ENCODE data around the gene IDS. TPM values are rescaled to one million over a fixed set of nuclear protein-coding genes. Genes with fewer than 3 reads are reported as not detected.

Gene IDS, protein sequence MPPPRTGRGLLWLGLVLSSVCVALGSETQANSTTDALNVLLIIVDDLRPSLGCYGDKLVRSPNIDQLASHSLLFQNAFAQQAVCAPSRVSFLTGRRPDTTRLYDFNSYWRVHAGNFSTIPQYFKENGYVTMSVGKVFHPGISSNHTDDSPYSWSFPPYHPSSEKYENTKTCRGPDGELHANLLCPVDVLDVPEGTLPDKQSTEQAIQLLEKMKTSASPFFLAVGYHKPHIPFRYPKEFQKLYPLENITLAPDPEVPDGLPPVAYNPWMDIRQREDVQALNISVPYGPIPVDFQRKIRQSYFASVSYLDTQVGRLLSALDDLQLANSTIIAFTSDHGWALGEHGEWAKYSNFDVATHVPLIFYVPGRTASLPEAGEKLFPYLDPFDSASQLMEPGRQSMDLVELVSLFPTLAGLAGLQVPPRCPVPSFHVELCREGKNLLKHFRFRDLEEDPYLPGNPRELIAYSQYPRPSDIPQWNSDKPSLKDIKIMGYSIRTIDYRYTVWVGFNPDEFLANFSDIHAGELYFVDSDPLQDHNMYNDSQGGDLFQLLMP
- total RNA-seq (2021; fragmentation: NEBNext Ultra II Directional; extraction: Animal tissue kit (Norgen Biotek cat#: 25700)) (18.0 and 19.9 TPM in 2 replicates), polyA plus RNA-seq (2011; rRNA removed) (17.9 and 20.7 TPM in 2 replicates), polyA minus RNA-seq (2011; rRNA and poly(A)+ RNA removed) (31.2 and 54.4 TPM in 2 replicates)
- polyA plus RNA-seq (2011; cell fraction: cytosol; rRNA removed): 13.1 TPM
- polyA plus RNA-seq (2011; cell fraction: nucleus; rRNA removed): 61.6 TPM
- polyA plus RNA-seq (2012, experiment 1 of 2): 13.3 to 19.4 TPM (median 15.5 TPM) in 4 replicates
- 8.5 TPM for polyA plus RNA-seq (2012, experiment 2 of 2)
- 23.0 TPM for polyA plus RNA-seq (2013, experiment 1 of 2)
- polyA plus RNA-seq (2013, experiment 2 of 2): 19.6 TPM
- polyA minus RNA-seq (2011; cell fraction: cytosol; rRNA and poly(A)+ RNA removed): 16.1 TPM
- polyA minus RNA-seq (2011; cell fraction: nucleus; rRNA and poly(A)+ RNA removed): 42.4 TPM
- long read RNA-seq, experiment 1, full-length matches to known transcripts: 1 of 10 reads
- long read RNA-seq, experiment 1, partial matches to known transcripts: 2 of 10 reads
- long read RNA-seq, experiment 1, other reads (novel, unspliced or antisense): 7 of 10 reads
- long read RNA-seq, experiment 2, partial matches to known transcripts: 0 of 1 reads
- long read RNA-seq, experiment 2, other reads (novel, unspliced or antisense): 0 of 1 reads

- Histone ChIP-seq H4K91ac (replicated peaks; ENCODE audit: insufficient read length, low read length) (no peak within 1 kb of the TSS), H3K4me1 (replicated peaks in 1 of 4; ENCODE audit: control insufficient read depth in 3 of 4, insufficient read depth in 4 of 4, low read length in 3 of 4) (peaks cover 0 to 3% (median 0%) of the 10 kb centered on the region in 4 experiments; a peak in 1 of 7 replicates), H2AFZ (ENCODE audit: low read length) (peak within 1 kb of the TSS; percentile 81), H3K79me2 (ENCODE audit: control insufficient read depth in 1 of 2, insufficient read depth in 2 of 2, low read length in 2 of 2) (no peaks in the 10 kb centered on the region), H4K8ac (ENCODE audit: extremely low read depth, insufficient read depth, low read length) (peak within 1 kb of the TSS; percentile 74; the same call in 1 of the 2 replicates), H3K4ac (replicated peaks; ENCODE audit: insufficient read length, low read depth, low read length) (no peak within 1 kb of the TSS), H2BK5ac (ENCODE audit: low read depth, low read length) (no peak within 1 kb of the TSS), H3K4me3 (ENCODE audit: extremely low read depth in 1 of 4, insufficient read depth in 2 of 4, low read depth in 3 of 4, low read length in 4 of 4) (peak within 1 kb of the TSS; percentile 40 to 61 (median 48)), H3K23ac (ENCODE audit: insufficient read length) (no peak within 1 kb of the TSS), H3K27ac (ENCODE audit: low read depth, low read length) (no peak within 1 kb of the TSS), H3K56ac (replicated peaks; ENCODE audit: insufficient read length, low read depth, low read length) (no peak within 1 kb of the TSS), H3K79me1 (ENCODE audit: low read depth, low read length) (no peaks in the 10 kb centered on the region), H3K9me3 (ENCODE audit: insufficient read depth in 2 of 2, low read depth in 1 of 2, low read length in 1 of 2) (no peaks in the 10 kb centered on the region), H2AK5ac (ENCODE audit: low read depth, low read length) (no peak within 1 kb of the TSS), H4K20me1 (replicated peaks in 1 of 2; ENCODE audit: control insufficient read depth in 1 of 2, insufficient read depth in 2 of 2, low read length in 2 of 2) (no peaks in the 10 kb centered on the region), H3K27me3 (replicated peaks in 1 of 4; ENCODE audit: control insufficient read depth in 3 of 4, extremely low read depth in 1 of 4, insufficient read depth in 3 of 4, low read length in 3 of 4) (peaks cover 0 to 3% (median 0%) of the 10 kb centered on the region in 4 experiments; a peak in 2 of 7 replicates), H3K9ac (replicated peaks in 1 of 4; ENCODE audit: extremely low read depth in 1 of 4, low read depth in 3 of 4, low read length in 3 of 4) (peak within 1 kb of the TSS; percentile 13 to 77 (median 54)), H4K5ac (ENCODE audit: insufficient read length, low read depth, low read length) (no peak within 1 kb of the TSS), H3K4me2 (ENCODE audit: insufficient read depth in 1 of 2, low read depth in 2 of 2, low read length in 2 of 2) (peak within 1 kb of the TSS; percentile 67 to 70), H3K23me2 (ENCODE audit: low read depth, low read length) (peaks cover 6% of the 10 kb centered on the region; the same call in 1 of the 2 replicates), H2BK20ac (ENCODE audit: low read length) (no peak within 1 kb of the TSS), H3K18ac (ENCODE audit: extremely low read depth, low read length) (no peak within 1 kb of the TSS; the same call in 1 of the 2 replicates), H2BK15ac (ENCODE audit: low read length) (no peak within 1 kb of the TSS), H2BK12ac (ENCODE audit: low read depth, low read length) (0 out of 2 replicates have a peak within 1 kb of the TSS, but pooled peaks have one; percentile 27), H2BK120ac (replicated peaks; ENCODE audit: low read depth, low read length) (no peak within 1 kb of the TSS), H3K36me3 (ENCODE audit: control insufficient read depth in 2 of 4, insufficient read depth in 4 of 4, low read length in 3 of 4) (peaks cover 0 to 4% (median 0%) of the 10 kb centered on the region in 4 experiments; a peak in 3 of 8 replicates), H3K14ac (ENCODE audit: insufficient read length) (no peak within 1 kb of the TSS)
- WGBS, 2 experiments (ENCODE audit: extremely low coverage in 1 of 2, insufficient coverage in 1 of 2, insufficient read length in 1 of 2, insufficient replicate concordance in 2 of 2, low coverage in 1 of 2, low lambda C conversion rate in 2 of 2, missing lambda C conversion rate in 1 of 2): 2% methylated on average over 38 of the region's 54 CpGs; no CpG with 5 or more reads in 1 of the 2 experiments
- POLR2A ChIA-PET (ENCODE audit: partially characterized antibody): interaction anchor here (0.8 to 1.3 kb wide), 2 partner anchors 14 to 34 kb away, joined by 3 read pairs; no protein-coding TSS in a partner anchor
- CTCF ChIA-PET (ENCODE audit: partially characterized antibody): interaction anchor here (1.0 to 1.7 kb wide), 5 partner anchors 11 to 34 kb away, joined by 3 to 5 read pairs (median 3); no protein-coding TSS in a partner anchor
- peak; percentile 70 to 78 for DNase-seq (ENCODE audit: low read depth in 1 of 2, low spot score in 2 of 2)
- FAIRE-seq: peak; percentile 57
- no peak for TF ChIP-seq SUZ12 (IDR thresholded peaks at IDR 0.05; ENCODE audit: low read length)
- peak; percentile 59; the same call in 1 of the 2 replicates for TF ChIP-seq POLR2AphosphoS5 (IDR thresholded peaks at IDR 0.05; ENCODE audit: low read depth, low read length)
- no peak for TF ChIP-seq SP2 (IDR thresholded peaks at IDR 0.05; ENCODE audit: low read length)
- no peak for TF ChIP-seq BCL11A (IDR thresholded peaks at IDR 0.05; ENCODE audit: low read depth in 2 of 2, low read length in 2 of 2)
- TF ChIP-seq EGR1 (IDR thresholded peaks at IDR 0.05; ENCODE audit: borderline replicate concordance, low read depth, low read length): peak; percentile 83; the same call in 1 of the 2 replicates
Measured at GRCh38 chrX:149504915-149505651, at the start of gene IDS. Gene IDS (minus strand): TSS chrX:149505306. CDS start chrX:149505137, 169 bp downstream.

All from H1 (cell line).